Measurements from ENCODE around the gene AGAP1. TPM values are rescaled to one million over a fixed set of nuclear protein-coding genes. Genes with fewer than 3 reads are reported as not detected.

Gene AGAP1
- total RNA-seq, 1 donor from 2014 or later: 54.7 TPM

- Mint-ChIP-seq H3K27me3 (ENCODE audit: low read depth) (no peaks in the 10 kb centered on the region), H3K36me3 (ENCODE audit: low read depth) (no peaks in the 10 kb centered on the region), H3K4me1 (peaks cover 74% of the 10 kb centered on the region), H3K9me3 (no peaks in the 10 kb centered on the region), H3K27ac (ENCODE audit: unreplicated experiment) (peak overlapping the region; percentile 76), H3K4me3 (no peak overlapping the region)
- DNase-seq (ENCODE audit: low read depth, low spot score): no peak
- TF ChIP-seq CTCF (conservative IDR thresholded peaks at IDR 0.05): no peak
Measured at GRCh38 chr2:235639428-235639773, 145.6 kb downstream of the AGAP1 start.

GRCh38 chr2:235639885-235640284 lies 146.0 kb downstream of the AGAP1 start:
- Mint-ChIP-seq H3K36me3 (ENCODE audit: low read depth) (no peaks in the 10 kb centered on the region), H3K9me3 (no peaks in the 10 kb centered on the region), H3K27me3 (ENCODE audit: low read depth) (no peaks in the 10 kb centered on the region), H3K27ac (ENCODE audit: unreplicated experiment) (no peak overlapping the region), H3K4me1 (peaks cover 74% of the 10 kb centered on the region), H3K4me3 (no peak overlapping the region)
- no peak for DNase-seq (ENCODE audit: low read depth, low spot score)
- no peak for TF ChIP-seq CTCF (conservative IDR thresholded peaks at IDR 0.05)

GRCh38 chr2:235640377-235640776 lies 146.5 kb downstream of the AGAP1 start:
- H3K27me3 Mint-ChIP-seq (ENCODE audit: low read depth): no peaks in the 10 kb centered on the region
- TF ChIP-seq CTCF (conservative IDR thresholded peaks at IDR 0.05): no peak
- no peak overlapping the region for H3K27ac Mint-ChIP-seq (ENCODE audit: unreplicated experiment)
- H3K9me3 Mint-ChIP-seq: no peaks in the 10 kb centered on the region
- H3K36me3 Mint-ChIP-seq (ENCODE audit: low read depth): no peaks in the 10 kb centered on the region
- no peak overlapping the region for H3K4me3 Mint-ChIP-seq
- no peak for DNase-seq (ENCODE audit: low read depth, low spot score)
- H3K4me1 Mint-ChIP-seq: peaks cover 74% of the 10 kb centered on the region

- H3K4me1 Mint-ChIP-seq: peaks cover 74% of the 10 kb centered on the region
- no peak for DNase-seq (ENCODE audit: low read depth, low spot score)
- no peak overlapping the region for H3K4me3 Mint-ChIP-seq
- no peaks in the 10 kb centered on the region for H3K9me3 Mint-ChIP-seq
- no peaks in the 10 kb centered on the region for H3K36me3 Mint-ChIP-seq (ENCODE audit: low read depth)
- H3K27me3 Mint-ChIP-seq (ENCODE audit: low read depth): no peaks in the 10 kb centered on the region
- TF ChIP-seq CTCF (conservative IDR thresholded peaks at IDR 0.05): no peak
- no peak overlapping the region for H3K27ac Mint-ChIP-seq (ENCODE audit: unreplicated experiment)
Measured at GRCh38 chr2:235640926-235641723, 147.3 kb downstream of the AGAP1 start.

GRCh38 chr2:235641956-235642355 lies 148.1 kb downstream of the AGAP1 start:
- TF ChIP-seq CTCF (conservative IDR thresholded peaks at IDR 0.05): no peak
- DNase-seq (ENCODE audit: low read depth, low spot score): no peak
- Mint-ChIP-seq H3K4me3 (no peak overlapping the region), H3K27ac (ENCODE audit: unreplicated experiment) (no peak overlapping the region), H3K27me3 (ENCODE audit: low read depth) (no peaks in the 10 kb centered on the region), H3K4me1 (peaks cover 68% of the 10 kb centered on the region), H3K9me3 (no peaks in the 10 kb centered on the region), H3K36me3 (ENCODE audit: low read depth) (no peaks in the 10 kb centered on the region)

Data from neural crest cell (in vitro differentiated cells).